PC-3 (cell line): ENCODE measurements around the gene SLC25A21. TPM values are rescaled to one million over a fixed set of nuclear protein-coding genes. Genes with fewer than 3 reads are reported as not detected.

ENCODE experiments used
- ATAC-seq: fragments of 200-7000 bp; cut with Tn5 transposase; 2 replicates; pipeline ENCODE4 v1.9.1; 2020; ENCODE audit warnings: mild to moderate bottlenecking, moderate library complexity
- BruUV-seq: library from RNA; stranded (reverse); fragments of 400-500 nt; replicated peaks from 2 replicates; lab custom pipeline; 2021; lab: Mats Ljungman, UMichigan
- CTCF ChIA-PET: fragments of 300-600 bp; sonication (Branson Sonifier 250); formaldehyde crosslinking; loops from one replicate; lab custom pipeline; 2022; ENCODE audit warnings: antibody characterized with exemption; lab: Charles Lee
- POLR2A ChIA-PET: fragments of 300-600 bp; sonication (Branson Sonifier 250); formaldehyde crosslinking; loops from one replicate; lab custom pipeline; 2022; ENCODE audit warnings: antibody characterized with exemption; ENCODE audit not compliant: unreplicated experiment; lab: Charles Lee
- DNase-seq: peaks from one replicate; pipeline ENCODE4 v3.0.0-alpha.2; 2015
- H2AFZ ChIP-seq: fragments of 300-600 bp; sonication (generic); 2 replicates; pipeline ENCODE4 v1.6.0; 2016; ENCODE audit warnings: antibody characterized with exemption, low read length
- H3F3A ChIP-seq: fragments of 300-600 bp; sonication (generic); one replicate; pipeline ENCODE4 v1.6.0; 2017; ENCODE audit warnings: antibody characterized with exemption, low read length, control low read depth, mild to moderate bottlenecking; ENCODE audit not compliant: unreplicated experiment
- H3K27ac ChIP-seq: fragments of 300-600 bp; sonication (generic); 2 replicates; pipeline ENCODE4 v1.5.1; 2016; ENCODE audit warnings: mild to moderate bottlenecking, low read length
- H3K27me3 ChIP-seq: fragments of 300-600 bp; sonication (generic); 2 replicates; pipeline ENCODE4 v1.6.1; 2016; ENCODE audit warnings: low read length, mixed read lengths
- H3K36me3 ChIP-seq: fragments of 300-600 bp; sonication (generic); 2 replicates; pipeline ENCODE4 v1.6.1; 2016; ENCODE audit warnings: low read depth, mixed run types, low read length, mixed read lengths
- H3K4me1 ChIP-seq: fragments of 300-600 bp; sonication (generic); 2 replicates; pipeline ENCODE4 v1.5.1; 2016; ENCODE audit warnings: low read length; ENCODE audit not compliant: insufficient read depth
- H3K4me2 ChIP-seq: fragments of 300-600 bp; sonication (generic); 2 replicates; pipeline ENCODE4 v1.6.0; 2016; ENCODE audit warnings: low read length
- H3K4me3 ChIP-seq: fragments of 300-600 bp; sonication (generic); 2 replicates; pipeline ENCODE4 v1.5.1; 2016; ENCODE audit warnings: mild to moderate bottlenecking, low read length, mixed read lengths
- H3K79me2 ChIP-seq: fragments of 300-600 bp; sonication (generic); 2 replicates; pipeline ENCODE4 v1.6.1; 2017; ENCODE audit warnings: low read length, mixed read lengths
- H3K9ac ChIP-seq: fragments of 300-600 bp; sonication (generic); 2 replicates; pipeline ENCODE4 v1.6.0; 2016; ENCODE audit warnings: mild to moderate bottlenecking, low read length
- H3K9me2 ChIP-seq: fragments of 300-600 bp; sonication (generic); replicated peaks from 2 replicates; pipeline ENCODE4 v1.6.1; 2016; ENCODE audit warnings: mixed run types, low read length, mixed read lengths
- H3K9me3 ChIP-seq: fragments of 300-600 bp; sonication (generic); 2 replicates; pipeline ENCODE4 v1.6.1; 2016; ENCODE audit warnings: low read length, mixed read lengths
- H4K20me1 ChIP-seq: fragments of 300-600 bp; sonication (generic); 2 replicates; pipeline ENCODE4 v1.6.1; 2016; ENCODE audit warnings: low read length, mixed read lengths
- CTCF ChIP-seq: fragments of 300-600 bp; sonication (generic); conservative IDR thresholded peaks from 2 replicates; pipeline ENCODE4 v1.5.1; 2017; ENCODE audit warnings: antibody characterized with exemption, low read depth, mild to moderate bottlenecking, low read length
- EZH2 ChIP-seq: fragments of 300-600 bp; sonication (generic); IDR thresholded peaks from one replicate; pipeline ENCODE4 v1.6.1; 2017; ENCODE audit warnings: antibody characterized with exemption, mild to moderate bottlenecking, low read length; ENCODE audit not compliant: unreplicated experiment
- EZH2phosphoT487 ChIP-seq: fragments of 300-600 bp; sonication (generic); IDR thresholded peaks from 2 replicates; pipeline ENCODE4 v1.6.1; 2018; ENCODE audit warnings: mild to moderate bottlenecking, antibody characterized with exemption, low read length, borderline replicate concordance
- intact Hi-C: fragments of 100-400 bp; cut with micrococcal nuclease; formaldehyde crosslinking; loops from 2 replicates; pipeline ENCODE4 v1.9.0; 2023
- total RNA-seq: library from RNA; depleted of rRNA; stranded (reverse); fragments of >200 nt; gene quantifications from 2 replicates; pipeline ENCODE4 v1.2.3, GENCODE V29; 2014

SLC25A21 gene
- total RNA-seq, 1 experiment from 2014 or later: 0.87 TPM

GRCh38 chr14:36971263-36971855 is 201.0 kb downstream of the SLC25A21 start:
- POLR2A ChIA-PET: no interaction called here
- intact Hi-C loops: no loop called here
- H3K27ac ChIP-seq: no peak overlapping the region

GRCh38 chr14:36967892-36968555 is 204.4 kb downstream of the SLC25A21 start:
- Histone ChIP-seq H3K9ac (no peak overlapping the region), H4K20me1 (no peaks in the 10 kb centered on the region), H3K27me3 (no peaks in the 10 kb centered on the region), H3F3A (peaks cover under 1% of the 10 kb centered on the region), H3K27ac (no peak overlapping the region), H3K79me2 (no peaks in the 10 kb centered on the region), H3K36me3 (no peaks in the 10 kb centered on the region), H3K4me3 (no peak overlapping the region), H2AFZ (no peak overlapping the region), H3K9me3 (no peaks in the 10 kb centered on the region), H3K4me1 (peaks cover 17% of the 10 kb centered on the region), H3K9me2 (no peaks in the 10 kb centered on the region), H3K4me2 (no peak overlapping the region)
- ATAC-seq (peak; percentile 70), DNase-seq (peak; percentile 45)
- ChIA-PET POLR2A (no interaction called here), CTCF (no interaction called here)
- TF ChIP-seq EZH2 (no peak), CTCF (no peak), EZH2phosphoT487 (no peak)
- BruUV-seq: no TSS peak
- intact Hi-C loops: no loop called here

More at GRCh38 chr14:36971263-36971855, 201.0 kb downstream of the SLC25A21 start:
- ATAC-seq: no peak
- H3K9ac ChIP-seq: no peak overlapping the region
- H3K4me2 ChIP-seq: no peak overlapping the region
- no peaks in the 10 kb centered on the region for H3K79me2 ChIP-seq
- peaks cover 16% of the 10 kb centered on the region for H3F3A ChIP-seq
- CTCF ChIA-PET: no interaction called here
- H4K20me1 ChIP-seq: no peaks in the 10 kb centered on the region
- H3K9me2 ChIP-seq: no peaks in the 10 kb centered on the region
- BruUV-seq: no TSS peak
- no peak overlapping the region for H3K4me3 ChIP-seq
- no peaks in the 10 kb centered on the region for H3K27me3 ChIP-seq
- no peaks in the 10 kb centered on the region for H3K9me3 ChIP-seq
- peaks cover 48% of the 10 kb centered on the region for H3K4me1 ChIP-seq
- DNase-seq: no peak
- H2AFZ ChIP-seq: no peak overlapping the region
- TF ChIP-seq EZH2 (no peak), CTCF (no peak), EZH2phosphoT487 (no peak)
- H3K36me3 ChIP-seq: no peaks in the 10 kb centered on the region

GRCh38 chr14:36955967-36956366 is 216.4 kb downstream of the SLC25A21 start:
- peaks cover 3% of the 10 kb centered on the region for H3F3A ChIP-seq
- DNase-seq (no peak), ATAC-seq (no peak)
- intact Hi-C loops: no loop called here
- no peaks in the 10 kb centered on the region for H3K79me2 ChIP-seq
- ChIA-PET POLR2A (no interaction called here), CTCF (no interaction called here)
- no peaks in the 10 kb centered on the region for H3K9me2 ChIP-seq
- H4K20me1 ChIP-seq: no peaks in the 10 kb centered on the region
- no peak overlapping the region for H2AFZ ChIP-seq
- no TSS peak for BruUV-seq
- peak overlapping the region; percentile 5; the same call in 1 of the 2 replicates for H3K27ac ChIP-seq
- H3K36me3 ChIP-seq: no peaks in the 10 kb centered on the region
- no peak overlapping the region for H3K4me3 ChIP-seq
- TF ChIP-seq EZH2 (no peak), CTCF (no peak), EZH2phosphoT487 (no peak)
- H3K4me2 ChIP-seq: no peak overlapping the region
- H3K4me1 ChIP-seq: peaks cover 42% of the 10 kb centered on the region
- H3K9me3 ChIP-seq: no peaks in the 10 kb centered on the region
- H3K27me3 ChIP-seq: no peaks in the 10 kb centered on the region
- no peak overlapping the region for H3K9ac ChIP-seq
